HG03521 (cell line): ENCODE data around the gene LSMEM2.
"Not testable (repeated sequence)": the region's sequence is repeated elsewhere in the genome, so short reads cannot be mapped to it uniquely, and the experiment has no call there.

ENCODE experiments used
- ATAC-seq: cut with Tn5 transposase; IDR thresholded peaks from one replicate; pipeline ENCODE4 v1.9.1; 2021; ENCODE audit warnings: mild to moderate bottlenecking, moderate library complexity; ENCODE audit not compliant: unreplicated experiment

LSMEM2 gene

DNA sequence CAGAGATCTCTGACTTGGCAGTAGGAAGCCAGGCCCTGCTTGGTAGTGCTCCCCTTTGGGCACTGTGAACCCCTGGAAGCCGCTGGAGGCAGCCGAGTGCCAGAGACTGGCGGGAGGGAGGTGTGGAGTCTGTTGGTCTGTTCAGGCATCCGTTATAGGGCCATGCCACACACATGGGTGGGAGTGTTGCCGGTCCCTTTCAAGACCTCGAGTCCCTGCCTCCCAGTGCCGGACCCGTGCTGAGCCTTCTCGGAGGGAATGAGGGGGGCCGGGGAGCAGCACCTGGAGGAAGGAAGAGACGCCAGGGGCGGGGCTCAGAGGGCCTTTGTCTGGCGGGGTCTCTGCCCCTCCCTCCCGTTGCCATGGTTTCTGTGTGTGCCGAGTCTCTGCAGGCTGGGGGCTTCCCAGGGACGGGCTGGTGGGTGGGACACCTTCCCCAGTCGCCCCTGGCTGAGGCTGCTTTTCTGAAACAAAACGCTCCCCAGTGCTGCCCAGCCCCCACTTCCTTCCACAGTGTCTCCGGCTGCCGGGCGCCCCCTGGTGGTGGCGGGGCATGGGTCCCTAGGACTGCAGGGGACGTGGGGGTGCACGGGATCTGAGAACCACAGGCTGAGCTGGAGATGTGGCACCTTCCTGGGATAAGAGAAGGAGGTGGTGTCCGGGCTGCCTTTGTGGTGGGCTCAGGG lies 32.9 kb upstream of the LSMEM2 start:
- peak; percentile 64 for ATAC-seq

GRCh38 chr3:50246517-50246954 lies 32.4 kb upstream of the LSMEM2 start:
- peak; percentile 51 for ATAC-seq

DNA sequence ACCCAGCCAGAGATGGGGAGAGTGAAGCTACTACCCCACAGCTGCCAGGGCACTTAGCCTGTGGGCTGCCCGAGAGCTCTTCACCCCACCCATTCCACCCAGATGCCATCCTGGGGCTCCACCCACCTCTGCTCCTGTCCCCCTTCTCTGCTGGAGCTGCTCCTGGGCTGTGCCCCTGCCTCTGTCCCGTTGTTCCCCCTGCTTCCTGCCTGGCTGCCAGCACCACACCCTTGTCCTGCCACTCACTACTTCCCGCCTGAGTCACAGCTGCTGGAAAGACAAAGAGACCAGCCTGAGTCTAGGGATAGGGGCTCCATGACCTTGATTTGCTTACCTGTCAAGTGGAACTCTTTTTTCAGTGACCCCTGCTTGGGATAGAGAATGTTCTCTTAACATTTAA lies 30.5 kb upstream of the LSMEM2 start:
- no peak for ATAC-seq

DNA sequence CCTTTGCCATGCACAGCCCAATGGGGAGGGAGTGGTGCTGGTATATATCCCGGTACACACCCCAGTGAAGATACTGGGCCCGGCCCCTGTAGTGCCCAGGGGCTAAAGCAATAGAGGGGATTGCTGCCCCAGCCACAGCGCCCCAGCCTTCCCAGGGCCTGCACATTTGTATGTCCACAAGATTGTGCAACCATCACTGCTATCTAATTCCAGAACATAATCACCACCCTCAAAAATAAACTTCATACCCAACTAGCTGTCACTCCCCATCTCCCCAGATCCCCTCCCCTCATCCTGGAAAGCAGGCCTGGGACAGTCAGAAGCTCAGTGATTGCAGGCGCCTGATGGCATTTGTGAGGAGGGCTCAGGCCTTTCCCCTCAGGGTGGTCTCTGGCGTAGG lies 29.4 kb upstream of the LSMEM2 start:
- ATAC-seq, result no peak

GRCh38 chr3:50250514-50250913 lies 28.4 kb upstream of the LSMEM2 start:
- no peak for ATAC-seq

GRCh38 chr3:50251220-50251619 lies 27.7 kb upstream of the LSMEM2 start:
- ATAC-seq, result no peak

- no peak for ATAC-seq
These were observed 24.2 kb upstream of the LSMEM2 start for GRCh38 chr3:50254577-50255250.

GRCh38 chr3:50255251-50255615 lies 23.7 kb upstream of the LSMEM2 start:
- ATAC-seq, result no peak

- ATAC-seq, result no peak
These were observed 21.7 kb upstream of the LSMEM2 start for GRCh38 chr3:50256978-50257890.

DNA sequence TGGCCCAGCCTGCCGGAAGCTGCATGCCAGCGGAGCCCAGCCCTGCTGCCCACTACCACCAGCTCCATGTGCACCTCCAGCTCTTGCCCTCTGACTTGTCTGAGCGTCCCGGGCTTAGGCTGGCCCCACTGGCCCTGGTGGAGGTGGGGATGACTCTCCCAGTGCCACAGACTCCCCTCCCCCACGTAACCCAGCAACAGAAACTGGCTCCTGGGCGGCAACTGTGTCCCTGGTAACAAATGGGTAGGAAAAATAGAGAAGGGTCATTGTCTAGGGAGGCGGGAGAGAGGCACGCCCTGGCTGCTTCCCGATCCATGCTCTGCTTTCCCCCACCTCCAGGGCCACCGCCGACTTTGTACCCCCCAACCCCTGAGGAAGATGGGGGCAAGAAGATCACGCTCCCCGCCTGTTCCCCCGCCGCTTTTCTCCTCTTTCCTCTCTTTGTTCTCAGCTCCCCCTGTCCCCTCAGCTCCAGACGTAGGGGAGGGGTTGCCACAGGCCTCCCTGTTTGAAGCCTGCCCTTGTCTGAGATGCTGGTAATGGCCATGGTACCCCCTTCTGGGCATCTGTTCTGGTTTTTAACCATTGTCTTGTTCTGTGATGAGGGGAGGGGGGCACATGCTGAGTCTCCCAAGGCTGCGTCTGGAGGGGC lies 20.7 kb upstream of the LSMEM2 start:
- no peak for ATAC-seq

DNA sequence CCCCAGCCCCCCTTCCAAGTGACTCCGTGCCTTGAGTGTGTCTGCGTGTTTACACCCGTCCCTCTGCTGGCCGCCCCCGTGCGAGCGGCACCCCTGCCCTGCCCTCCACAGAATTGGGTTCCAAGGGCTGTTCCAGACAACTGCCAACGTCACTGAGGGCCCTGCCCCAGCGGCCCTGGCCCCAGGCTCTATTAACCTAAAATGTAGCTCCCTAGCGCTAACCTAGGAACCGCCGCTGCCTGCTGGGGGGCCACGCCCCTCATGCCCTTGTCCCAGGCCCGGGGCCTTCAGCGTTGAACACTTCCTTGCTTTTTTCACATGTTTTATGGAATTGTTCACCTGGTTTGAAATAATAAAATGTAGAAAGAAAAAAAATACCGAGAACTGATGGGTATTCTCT lies 19.9 kb upstream of the LSMEM2 start:
- ATAC-seq, result no peak

GRCh38 chr3:50259432-50260026 lies 19.4 kb upstream of the LSMEM2 start:
- no peak for ATAC-seq

DNA sequence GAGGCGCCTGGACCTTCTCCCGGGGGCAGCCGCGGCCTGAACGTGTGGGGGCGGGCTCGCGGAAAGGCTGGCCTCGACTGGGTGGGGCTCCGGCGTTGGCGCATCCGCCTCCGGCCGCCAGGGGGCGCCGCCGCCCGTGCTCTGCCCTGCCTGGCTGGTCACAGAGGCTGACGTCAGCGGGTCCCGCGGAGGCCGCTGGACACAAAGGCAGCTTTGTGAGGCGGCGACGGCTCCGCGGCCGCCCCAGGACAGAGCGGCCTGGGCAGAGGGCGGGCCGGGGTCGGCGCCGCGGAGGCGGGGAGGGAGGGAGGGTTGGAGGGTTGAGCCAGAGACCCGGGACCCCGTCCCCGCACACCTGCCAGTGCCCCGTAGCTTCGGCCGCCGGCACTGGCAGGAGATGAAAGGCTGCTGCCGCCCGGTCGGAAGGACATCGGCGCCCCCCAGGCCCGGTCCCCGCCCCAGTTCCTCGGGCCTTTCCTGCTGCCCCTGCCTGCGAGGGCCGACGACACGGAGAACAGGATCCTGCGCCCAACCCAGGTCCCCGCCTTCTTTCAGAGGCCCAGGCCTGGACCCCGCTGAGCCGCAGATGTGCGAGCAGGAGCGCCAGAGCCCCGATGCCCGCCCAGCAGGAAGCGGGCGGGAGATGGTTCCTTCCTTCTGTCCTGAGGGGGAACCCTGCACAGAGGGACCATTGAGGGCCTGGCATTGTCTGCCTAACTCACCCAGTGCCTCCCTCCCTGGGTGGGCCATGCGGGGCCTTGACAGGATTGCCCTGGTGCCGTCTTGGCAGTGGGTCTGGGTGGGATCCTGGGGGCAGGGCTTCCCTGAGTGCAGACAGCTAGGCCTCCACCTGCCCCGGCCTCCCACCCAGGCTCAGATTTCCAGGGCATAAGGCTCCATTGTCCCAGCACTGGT lies 18.6 kb upstream of the LSMEM2 start:
- peak; percentile 79 for ATAC-seq

- no peak for ATAC-seq
These were observed 17.9 kb upstream of the LSMEM2 start for GRCh38 chr3:50260942-50261441.

DNA sequence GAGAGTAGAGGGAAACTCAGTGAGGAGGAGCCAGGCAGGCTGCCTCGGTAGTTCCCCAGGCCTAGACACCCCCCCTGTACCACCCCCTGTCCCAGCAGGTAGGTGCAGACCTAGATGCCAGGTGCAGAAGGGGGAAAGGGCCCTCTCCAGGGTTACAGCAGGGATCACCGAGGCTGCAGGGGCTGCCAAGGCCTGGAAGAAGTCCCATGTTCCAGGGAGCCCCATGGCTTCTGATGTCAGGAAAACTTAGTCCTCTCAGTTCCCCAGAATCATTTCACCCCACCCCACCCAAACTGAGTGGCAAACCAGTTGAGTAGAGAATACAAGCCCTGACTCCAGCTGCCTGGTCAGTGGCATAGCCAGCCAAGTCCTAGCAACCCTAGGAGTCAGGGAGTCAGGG lies 17.4 kb upstream of the LSMEM2 start:
- ATAC-seq, result no peak

DNA sequence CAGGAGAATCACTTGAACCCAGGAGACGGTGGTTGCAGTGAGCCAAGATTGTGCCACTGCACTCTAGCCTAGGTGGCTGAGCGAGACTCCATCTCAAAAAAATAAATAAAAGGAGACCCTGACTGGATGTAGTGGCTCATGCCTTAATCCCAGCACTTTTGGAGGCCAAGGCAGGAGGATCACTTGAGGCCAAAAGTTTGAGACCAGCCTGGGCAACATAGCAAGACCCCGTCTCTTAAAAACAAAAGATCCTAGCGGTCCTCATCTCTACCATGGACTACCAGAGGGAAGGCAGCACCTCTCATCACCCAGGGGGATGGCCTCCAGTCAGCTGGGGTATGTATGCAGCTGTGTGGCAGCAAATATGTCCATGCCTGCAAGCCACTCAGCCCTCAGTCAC lies 16.7 kb upstream of the LSMEM2 start:
- not testable (repeated sequence) for ATAC-seq

DNA sequence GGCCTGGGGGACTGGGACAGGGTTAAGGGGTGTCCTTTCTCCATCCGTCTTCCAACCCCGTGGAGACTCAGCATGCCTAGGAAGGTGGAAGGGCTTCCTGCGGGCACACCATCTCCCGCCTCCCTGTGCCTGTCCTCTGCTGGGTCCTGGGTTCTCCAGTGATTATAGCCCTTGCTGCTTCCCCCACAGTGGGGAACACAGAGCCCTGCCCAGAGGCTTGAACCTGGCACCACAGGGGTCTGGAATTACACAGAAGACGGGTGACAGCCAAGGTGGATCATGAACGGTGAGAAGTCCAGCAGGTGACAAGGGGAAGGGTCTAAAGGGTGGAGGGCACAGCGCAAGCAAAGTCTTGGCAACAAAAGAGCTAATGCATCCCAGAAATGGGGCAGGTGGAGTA lies 16.1 kb upstream of the LSMEM2 start:
- ATAC-seq, result no peak

DNA sequence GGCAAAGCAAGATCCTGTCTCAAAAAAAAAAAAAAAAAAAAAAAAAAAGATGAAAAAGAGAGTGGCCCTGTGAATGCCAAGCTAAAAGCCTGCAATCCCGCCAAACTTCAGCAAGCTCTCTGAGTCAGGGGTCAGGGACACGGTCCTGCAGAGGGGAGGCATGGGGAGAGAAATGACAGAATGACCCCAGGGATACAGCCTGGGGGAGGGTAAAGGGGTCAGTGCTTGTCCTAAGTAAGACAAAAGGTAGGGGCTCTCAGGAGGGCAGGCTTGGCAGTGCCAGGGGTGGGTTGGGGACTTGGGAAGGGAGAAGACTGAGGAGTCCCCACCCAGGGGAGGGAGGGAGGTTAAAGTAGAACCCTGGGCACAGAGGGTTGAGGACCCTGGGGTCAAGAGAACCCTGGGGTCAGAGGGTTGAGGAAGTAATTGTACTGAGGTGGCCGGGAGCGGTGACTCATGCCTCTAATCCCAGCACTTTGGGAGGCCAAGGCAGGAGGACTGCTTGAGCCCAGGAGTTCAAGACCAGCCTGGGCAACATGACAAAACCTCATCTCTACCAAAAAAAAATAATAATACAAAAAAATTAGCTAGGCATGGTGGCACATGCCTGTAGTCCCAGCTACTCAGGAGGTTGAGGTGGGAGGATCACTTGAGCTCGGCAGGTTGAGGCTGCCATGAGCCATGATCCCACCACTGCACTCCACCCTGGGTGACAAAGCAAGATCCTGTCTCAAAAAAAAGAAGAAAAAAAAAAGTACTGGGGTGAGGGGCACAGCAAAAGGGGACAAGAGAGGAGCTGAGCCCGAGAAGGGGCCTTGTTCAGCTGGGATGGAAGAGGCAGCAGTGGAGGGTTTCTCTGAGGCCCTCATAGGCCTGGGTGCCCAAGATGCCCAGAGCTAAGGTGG lies 15.2 kb upstream of the LSMEM2 start:
- ATAC-seq, result no peak
